HCT116 (cell line): ENCODE results near the gene ERBB4. TPM values are rescaled to one million over a fixed set of nuclear protein-coding genes. Genes with fewer than 3 reads are reported as not detected.

ENCODE experiments used
- ATAC-seq: fragments of 200-7000 bp; cut with Tn5 transposase; 2 replicates; pipeline ENCODE4 v1.9.1; 2020; ENCODE audit warnings: mild to moderate bottlenecking, moderate library complexity
- BruUV-seq: library from RNA; stranded (reverse); fragments of 400-500 nt; replicated peaks from 2 replicates; lab custom pipeline; 2021; lab: Mats Ljungman, UMichigan
- CTCF ChIA-PET: fragments of 300-600 bp; sonication (Branson Sonifier 250); formaldehyde crosslinking; loops from one replicate; lab custom pipeline; 2021; ENCODE audit warnings: antibody characterized with exemption; lab: Charles Lee
- POLR2A ChIA-PET: fragments of 300-600, 350-600 bp; sonication (Branson Sonifier 250); formaldehyde crosslinking; loops from one replicate; lab custom pipeline; 2021; ENCODE audit warnings: antibody characterized with exemption; lab: Charles Lee
- RAD21 ChIA-PET, 2 experiments: fragments of 300-600 bp; sonication (Branson Sonifier 250); formaldehyde crosslinking; loops; one replicate each; lab custom pipeline; 2023; ENCODE audit warnings: low total read pairs in 2 of 2; ENCODE audit not compliant: uncharacterized antibody in 2 of 2, unreplicated experiment in 2 of 2, low non-redundant PET in 1 of 2; lab: Charles Lee
- DNase-seq: peaks from one replicate; pipeline ENCODE4 v3.0.0-alpha.2; 2010; ENCODE audit warnings: low read depth, low spot score
- H2AFZ ChIP-seq: fragments of 200-600 bp; shearing (Covaris generic), sonication (generic); 2 replicates; pipeline ENCODE4 v1.6.1; 2017; ENCODE audit warnings: low read depth, mixed run types, mixed read lengths, antibody characterized with exemption, low read length; ENCODE audit not compliant: poor library complexity, severe bottlenecking
- H3K27ac ChIP-seq: 2 replicates; pipeline ENCODE4 v1.5.1; 2012; ENCODE audit warnings: low read depth, low read length
- H3K27me3 ChIP-seq: fragments of 200-600 bp; sonication (generic); 2 replicates; pipeline ENCODE4 v1.6.1; 2016; ENCODE audit warnings: mixed run types, low read length, mixed read lengths; ENCODE audit not compliant: insufficient read depth
- H3K36me3 ChIP-seq, 2 experiments: fragments of 200-500 bp in 1 of 2; fragments of 200-600 bp in 1 of 2; sonication (Bioruptor generic) in 1 of 2; sonication (generic) in 1 of 2; 2 replicates each; pipeline versions ENCODE4 v1.5.1 to v1.6.1; 2014 to 2016; ENCODE audit warnings: low read length in 2 of 2, inconsistent platforms in 1 of 2, mixed read lengths in 1 of 2, mixed run types in 1 of 2; ENCODE audit not compliant: insufficient read depth in 2 of 2, control insufficient read depth in 1 of 2
- H3K4me1 ChIP-seq, 2 experiments: fragments of 200-600 bp in 1 of 2; sonication (generic) in 1 of 2; 2 replicates each; pipeline versions ENCODE4 v1.5.1 to v1.6.1; 2012 to 2017; ENCODE audit warnings: low read length in 2 of 2, inconsistent platforms in 1 of 2, mild to moderate bottlenecking in 1 of 2, mixed read lengths in 1 of 2, mixed run types in 1 of 2, moderate library complexity in 1 of 2; ENCODE audit not compliant: insufficient read depth in 2 of 2, control insufficient read depth in 1 of 2
- H3K4me2 ChIP-seq: fragments of 200-600 bp; sonication (generic); 2 replicates; pipeline ENCODE4 v1.6.1; 2017; ENCODE audit warnings: mixed run types, low read length, mixed read lengths
- H3K4me3 ChIP-seq, 2 experiments: fragments of 200-600 bp in 1 of 2; sonication (generic) in 1 of 2; replicated peaks in 1 of 2; 2 replicates each; pipeline ENCODE4 v1.5.1; 2011 to 2016; ENCODE audit warnings: low read length in 2 of 2, control low read depth in 1 of 2, low read depth in 1 of 2, mild to moderate bottlenecking in 1 of 2, mixed read lengths in 1 of 2, mixed run types in 1 of 2
- H3K79me2 ChIP-seq: fragments of 200-600 bp; sonication (generic); 2 replicates; pipeline ENCODE4 v1.6.1; 2017; ENCODE audit warnings: mild to moderate bottlenecking, mixed run types, low read length, moderate library complexity, mixed read lengths; ENCODE audit not compliant: insufficient read depth
- H3K9ac ChIP-seq: fragments of 200-600 bp; sonication (generic); 2 replicates; pipeline ENCODE4 v1.6.1; 2016; ENCODE audit warnings: low read length, mixed read lengths
- H3K9me2 ChIP-seq: fragments of 200-600 bp; sonication (generic), shearing (Covaris generic); 2 replicates; pipeline ENCODE4 v1.6.1; 2017; ENCODE audit warnings: mixed run types, mild to moderate bottlenecking, moderate library complexity; ENCODE audit not compliant: insufficient read depth
- H3K9me3 ChIP-seq, 2 experiments: fragments of 200-500 bp in 1 of 2; fragments of 200-600 bp in 1 of 2; sonication (Bioruptor generic) in 1 of 2; sonication (generic) in 1 of 2; 2 replicates each; pipeline ENCODE4 v1.6.1; 2014 to 2017; ENCODE audit warnings: low read length in 2 of 2, mixed read lengths in 2 of 2, inconsistent platforms in 1 of 2, low read depth in 1 of 2, mild to moderate bottlenecking in 1 of 2, mixed run types in 1 of 2, moderate library complexity in 1 of 2; ENCODE audit not compliant: control insufficient read depth in 1 of 2, insufficient read depth in 1 of 2
- H4K20me1 ChIP-seq: fragments of 200-600 bp; sonication (generic), shearing (Covaris generic); 2 replicates; pipeline ENCODE4 v1.6.1; 2017; ENCODE audit warnings: mixed run types, mild to moderate bottlenecking, moderate library complexity; ENCODE audit not compliant: insufficient read depth
- CBX3 ChIP-seq: IDR thresholded peaks from 2 replicates; pipeline ENCODE4 v1.6.1; 2012; ENCODE audit warnings: low read depth
- CEBPB ChIP-seq: IDR thresholded peaks from 2 replicates; pipeline ENCODE4 v1.6.1; 2012; ENCODE audit warnings: low read depth
- CTCF ChIP-seq, 3 experiments: fragments of 200-600 bp in 1 of 3; sonication (generic) in 1 of 3; IDR thresholded peaks in 2 of 3; conservative IDR thresholded peaks in 1 of 3; 2 replicates each; pipeline ENCODE4 v1.5.1; 2012 to 2017; ENCODE audit warnings: low read depth in 2 of 3, low read length in 2 of 3, antibody characterized with exemption in 1 of 3, borderline replicate concordance in 1 of 3, control low read depth in 1 of 3, mild to moderate bottlenecking in 1 of 3, mixed read lengths in 1 of 3, mixed run types in 1 of 3, moderate library complexity in 1 of 3; ENCODE audit not compliant: insufficient read depth in 1 of 3
- EGR1 ChIP-seq: IDR thresholded peaks from 2 replicates; pipeline ENCODE4 v1.6.1; 2012; ENCODE audit warnings: low read depth
- ELF1 ChIP-seq: IDR thresholded peaks from 2 replicates; pipeline ENCODE4 v1.6.1; 2012; ENCODE audit warnings: low read depth, borderline replicate concordance
- EZH2 ChIP-seq: fragments of 200-600 bp; sonication (generic); IDR thresholded peaks from 2 replicates; pipeline ENCODE4 v1.6.1; 2017; ENCODE audit warnings: antibody characterized with exemption, mixed run types
- EZH2phosphoT487 ChIP-seq: fragments of 200-600 bp; IDR thresholded peaks from 2 replicates; pipeline ENCODE4 v1.6.1; 2018; ENCODE audit warnings: antibody characterized with exemption, borderline replicate concordance
- FOSL1 ChIP-seq: IDR thresholded peaks from 2 replicates; pipeline ENCODE4 v1.6.1; 2012; ENCODE audit warnings: low read depth
- JUND ChIP-seq: IDR thresholded peaks from 2 replicates; pipeline ENCODE4 v1.6.1; 2012
- POLR2A ChIP-seq: IDR thresholded peaks from 2 replicates; pipeline ENCODE4 v1.7.0; 2011; ENCODE audit warnings: borderline replicate concordance; ENCODE audit not compliant: insufficient read depth, insufficient read length; ENCODE audit errors: extremely low read depth
- RAD21 ChIP-seq: IDR thresholded peaks from 2 replicates; pipeline ENCODE4 v1.6.1; 2012; ENCODE audit warnings: low read depth, mild to moderate bottlenecking
- SIN3A ChIP-seq: IDR thresholded peaks from 2 replicates; pipeline ENCODE4 v1.6.1; 2012; ENCODE audit warnings: low read depth
- SP1 ChIP-seq: IDR thresholded peaks from 2 replicates; pipeline ENCODE4 v1.6.1; 2012; ENCODE audit warnings: low read depth
- SRF ChIP-seq: IDR thresholded peaks from 2 replicates; pipeline ENCODE4 v1.6.1; 2012; ENCODE audit warnings: low read depth
- ZFX ChIP-seq: fragments of 450-650 bp; IDR thresholded peaks from 2 replicates; pipeline ENCODE4 v1.6.1; 2017
- ZNF274 ChIP-seq: fragments of 200-500 bp; sonication (Bioruptor generic); IDR thresholded peaks from 2 replicates; pipeline ENCODE4 v1.6.1; 2014; ENCODE audit warnings: mild to moderate bottlenecking, low read depth, low read length, inconsistent platforms
- intact Hi-C: fragments of 100-400 bp; cut with micrococcal nuclease; formaldehyde crosslinking; loops from 2 replicates; pipeline ENCODE4 v1.10.0; 2022
- total RNA-seq: library from RNA; stranded (reverse); gene quantifications from one replicate; pipeline ENCODE4 v1.2.1, GENCODE V29; 2021; ENCODE audit not compliant: unreplicated experiment
- TF ChIP-seq, protein P1 (sequence below): IDR thresholded peaks from 2 replicates; pipeline ENCODE4 v1.6.1; 2012
- TF ChIP-seq, protein P2 (sequence below): IDR thresholded peaks from 2 replicates; pipeline ENCODE4 v1.6.1; 2011; ENCODE audit warnings: mild to moderate bottlenecking, low read length, moderate library complexity; ENCODE audit not compliant: insufficient replicate concordance; ENCODE audit errors: extremely low read depth
- TF ChIP-seq, protein P3 (sequence below): IDR thresholded peaks from 2 replicates; pipeline ENCODE4 v1.6.1; 2012; ENCODE audit warnings: low read depth

Gene ERBB4
- total RNA-seq, 1 experiment from 2014 or later, result 0.10 TPM

GRCh38 chr2:212495046-212495445 lies 43.6 kb downstream of the ERBB4 start:
- Histone ChIP-seq H3K9me3 (no peaks in the 10 kb centered on the region), H3K27ac (no peak overlapping the region), H3K79me2 (no peaks in the 10 kb centered on the region), H3K4me1 (no peaks in the 10 kb centered on the region), H3K4me2 (no peak overlapping the region), H3K36me3 (no peaks in the 10 kb centered on the region), H3K4me3 (no peak overlapping the region), H4K20me1 (no peaks in the 10 kb centered on the region), H3K9me2 (no peaks in the 10 kb centered on the region), H3K27me3 (no peaks in the 10 kb centered on the region), H3K9ac (no peak overlapping the region), H2AFZ (no peak overlapping the region)
- BruUV-seq, result no TSS peak
- intact Hi-C loops, result no loop called here
- ChIA-PET POLR2A (no interaction called here), CTCF (no interaction called here), RAD21 (no interaction called here)
- no peak for ATAC-seq
- TF ChIP-seq, protein P1, sequence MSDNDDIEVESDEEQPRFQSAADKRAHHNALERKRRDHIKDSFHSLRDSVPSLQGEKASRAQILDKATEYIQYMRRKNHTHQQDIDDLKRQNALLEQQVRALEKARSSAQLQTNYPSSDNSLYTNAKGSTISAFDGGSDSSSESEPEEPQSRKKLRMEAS, result no peak
- TF ChIP-seq CTCF (IDR thresholded peaks at IDR 0.05 in 2 of 3, conservative IDR thresholded peaks at IDR 0.05 in 1 of 3; ENCODE audit: borderline replicate concordance in 1 of 3, insufficient read depth in 1 of 3, low read depth in 2 of 3, low read length in 2 of 3) (no peak), SIN3A (no peak), EGR1 (no peak), CBX3 (no peak), EZH2 (no peak), ZNF274 (no peak), CEBPB (no peak), EZH2phosphoT487 (no peak), ELF1 (no peak), POLR2A (no peak), RAD21 (no peak), ZFX (no peak), SP1 (no peak), JUND (no peak), SRF (no peak), FOSL1 (no peak)
- TF ChIP-seq, protein P2, sequence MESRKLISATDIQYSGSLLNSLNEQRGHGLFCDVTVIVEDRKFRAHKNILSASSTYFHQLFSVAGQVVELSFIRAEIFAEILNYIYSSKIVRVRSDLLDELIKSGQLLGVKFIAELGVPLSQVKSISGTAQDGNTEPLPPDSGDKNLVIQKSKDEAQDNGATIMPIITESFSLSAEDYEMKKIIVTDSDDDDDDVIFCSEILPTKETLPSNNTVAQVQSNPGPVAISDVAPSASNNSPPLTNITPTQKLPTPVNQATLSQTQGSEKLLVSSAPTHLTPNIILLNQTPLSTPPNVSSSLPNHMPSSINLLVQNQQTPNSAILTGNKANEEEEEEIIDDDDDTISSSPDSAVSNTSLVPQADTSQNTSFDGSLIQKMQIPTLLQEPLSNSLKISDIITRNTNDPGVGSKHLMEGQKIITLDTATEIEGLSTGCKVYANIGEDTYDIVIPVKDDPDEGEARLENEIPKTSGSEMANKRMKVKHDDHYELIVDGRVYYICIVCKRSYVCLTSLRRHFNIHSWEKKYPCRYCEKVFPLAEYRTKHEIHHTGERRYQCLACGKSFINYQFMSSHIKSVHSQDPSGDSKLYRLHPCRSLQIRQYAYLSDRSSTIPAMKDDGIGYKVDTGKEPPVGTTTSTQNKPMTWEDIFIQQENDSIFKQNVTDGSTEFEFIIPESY, result no peak
- TF ChIP-seq, protein P3, sequence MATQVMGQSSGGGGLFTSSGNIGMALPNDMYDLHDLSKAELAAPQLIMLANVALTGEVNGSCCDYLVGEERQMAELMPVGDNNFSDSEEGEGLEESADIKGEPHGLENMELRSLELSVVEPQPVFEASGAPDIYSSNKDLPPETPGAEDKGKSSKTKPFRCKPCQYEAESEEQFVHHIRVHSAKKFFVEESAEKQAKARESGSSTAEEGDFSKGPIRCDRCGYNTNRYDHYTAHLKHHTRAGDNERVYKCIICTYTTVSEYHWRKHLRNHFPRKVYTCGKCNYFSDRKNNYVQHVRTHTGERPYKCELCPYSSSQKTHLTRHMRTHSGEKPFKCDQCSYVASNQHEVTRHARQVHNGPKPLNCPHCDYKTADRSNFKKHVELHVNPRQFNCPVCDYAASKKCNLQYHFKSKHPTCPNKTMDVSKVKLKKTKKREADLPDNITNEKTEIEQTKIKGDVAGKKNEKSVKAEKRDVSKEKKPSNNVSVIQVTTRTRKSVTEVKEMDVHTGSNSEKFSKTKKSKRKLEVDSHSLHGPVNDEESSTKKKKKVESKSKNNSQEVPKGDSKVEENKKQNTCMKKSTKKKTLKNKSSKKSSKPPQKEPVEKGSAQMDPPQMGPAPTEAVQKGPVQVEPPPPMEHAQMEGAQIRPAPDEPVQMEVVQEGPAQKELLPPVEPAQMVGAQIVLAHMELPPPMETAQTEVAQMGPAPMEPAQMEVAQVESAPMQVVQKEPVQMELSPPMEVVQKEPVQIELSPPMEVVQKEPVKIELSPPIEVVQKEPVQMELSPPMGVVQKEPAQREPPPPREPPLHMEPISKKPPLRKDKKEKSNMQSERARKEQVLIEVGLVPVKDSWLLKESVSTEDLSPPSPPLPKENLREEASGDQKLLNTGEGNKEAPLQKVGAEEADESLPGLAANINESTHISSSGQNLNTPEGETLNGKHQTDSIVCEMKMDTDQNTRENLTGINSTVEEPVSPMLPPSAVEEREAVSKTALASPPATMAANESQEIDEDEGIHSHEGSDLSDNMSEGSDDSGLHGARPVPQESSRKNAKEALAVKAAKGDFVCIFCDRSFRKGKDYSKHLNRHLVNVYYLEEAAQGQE, result no peak
- DNase-seq, result no peak
